MG63 (cell line): ENCODE measurements around the gene KRTAP12-1. TPM values are rescaled to one million over a fixed set of nuclear protein-coding genes. Genes with fewer than 3 reads are reported as not detected.

Experiments
- DNase-seq: peaks from one replicate; pipeline ENCODE4 v3.0.0-alpha.2; 2020
- H3K27me3 ChIP-seq: fragments of 250-450 bp; sonication (Bioruptor Pico); 2 replicates; pipeline ENCODE4 v1.5.1; 2020; ENCODE audit warnings: mild to moderate bottlenecking, moderate library complexity
- H3K36me3 ChIP-seq: fragments of 250-450 bp; sonication (Bioruptor Pico); 2 replicates; pipeline ENCODE4 v1.5.1; 2020; ENCODE audit warnings: mild to moderate bottlenecking, moderate library complexity
- H3K4me3 ChIP-seq: fragments of 250-450 bp; sonication (Bioruptor Pico); 2 replicates; pipeline ENCODE4 v1.5.1; 2020; ENCODE audit warnings: mild to moderate bottlenecking, moderate library complexity
- H3K9me3 ChIP-seq: fragments of 250-450 bp; sonication (Bioruptor Pico); 2 replicates; pipeline ENCODE4 v1.5.1; 2020; ENCODE audit warnings: mild to moderate bottlenecking, moderate library complexity
- total RNA-seq: library from RNA; depleted of rRNA; stranded (reverse); fragments of >200 nt; shearing (Covaris generic); gene quantifications from 2 replicates; pipeline ENCODE4 v1.2.3, GENCODE V29; 2014; ENCODE audit warnings: low replicate concordance

Gene KRTAP12-1
- total RNA-seq, 1 experiment from 2014 or later: not detected

GRCh38 chr21:44714905-44715304 lies 32.9 kb upstream of the KRTAP12-1 start:
- peaks cover 56% of the 10 kb centered on the region for H3K27me3 ChIP-seq
- H3K9me3 ChIP-seq: peaks cover 2% of the 10 kb centered on the region; the same call in 1 of the 2 replicates
- H3K36me3 ChIP-seq: no peaks in the 10 kb centered on the region
- H3K4me3 ChIP-seq: no peak overlapping the region
- DNase-seq: no peak

- no peak overlapping the region for H3K4me3 ChIP-seq
- H3K36me3 ChIP-seq: no peaks in the 10 kb centered on the region
- peaks cover 66% of the 10 kb centered on the region for H3K27me3 ChIP-seq
- H3K9me3 ChIP-seq: peaks cover 2% of the 10 kb centered on the region; the same call in 1 of the 2 replicates
- DNase-seq: no peak
These were observed 31.9 kb upstream of the KRTAP12-1 start for GRCh38 chr21:44713846-44714245.

GRCh38 chr21:44713130-44713529 lies 31.2 kb upstream of the KRTAP12-1 start:
- Histone ChIP-seq H3K4me3 (no peak overlapping the region), H3K27me3 (peaks cover 74% of the 10 kb centered on the region), H3K36me3 (no peaks in the 10 kb centered on the region), H3K9me3 (peaks cover 2% of the 10 kb centered on the region; the same call in 1 of the 2 replicates)
- no peak for DNase-seq

- Histone ChIP-seq H3K9me3 (peaks cover 2% of the 10 kb centered on the region; the same call in 1 of the 2 replicates), H3K4me3 (no peak overlapping the region), H3K27me3 (peaks cover 72% of the 10 kb centered on the region), H3K36me3 (no peaks in the 10 kb centered on the region)
- no peak for DNase-seq
These were observed 30.5 kb upstream of the KRTAP12-1 start for GRCh38 chr21:44712203-44713028.

- peaks cover 71% of the 10 kb centered on the region for H3K27me3 ChIP-seq
- no peak for DNase-seq
- no peaks in the 10 kb centered on the region for H3K36me3 ChIP-seq
These were observed 29.6 kb upstream of the KRTAP12-1 start, which contains the start of gene TSPEAR for GRCh38 chr21:44711327-44712202. Gene TSPEAR (minus strand): TSS chr21:44711572. CDS start chr21:44711514, 58 bp downstream.

GRCh38 chr21:44710756-44711326 lies 28.9 kb upstream of the KRTAP12-1 start:
- no peaks in the 10 kb centered on the region for H3K9me3 ChIP-seq
- H3K36me3 ChIP-seq: no peaks in the 10 kb centered on the region
- H3K27me3 ChIP-seq: peaks cover 75% of the 10 kb centered on the region
- no peak overlapping the region for H3K4me3 ChIP-seq
- DNase-seq: no peak

More at GRCh38 chr21:44711327-44712202, 29.6 kb upstream of the KRTAP12-1 start, which contains the start of gene TSPEAR:
- Histone ChIP-seq H3K9me3 (peaks cover 2% of the 10 kb centered on the region; the same call in 1 of the 2 replicates), H3K4me3 (no peak within 1 kb of the TSS)

GRCh38 chr21:44710294-44710665 lies 28.3 kb upstream of the KRTAP12-1 start:
- Histone ChIP-seq H3K27me3 (peaks cover 70% of the 10 kb centered on the region), H3K4me3 (no peak overlapping the region), H3K36me3 (no peaks in the 10 kb centered on the region), H3K9me3 (no peaks in the 10 kb centered on the region)
- no peak for DNase-seq

GRCh38 chr21:44709426-44710293 lies 27.7 kb upstream of the KRTAP12-1 start:
- no peaks in the 10 kb centered on the region for H3K36me3 ChIP-seq
- no peak for DNase-seq
- no peaks in the 10 kb centered on the region for H3K9me3 ChIP-seq
- H3K27me3 ChIP-seq: peaks cover 67% of the 10 kb centered on the region
- H3K4me3 ChIP-seq: no peak overlapping the region

GRCh38 chr21:44708866-44709425 lies 27.0 kb upstream of the KRTAP12-1 start:
- H3K27me3 ChIP-seq: peaks cover 67% of the 10 kb centered on the region
- DNase-seq: no peak
- H3K36me3 ChIP-seq: no peaks in the 10 kb centered on the region
- H3K9me3 ChIP-seq: no peaks in the 10 kb centered on the region
- no peak overlapping the region for H3K4me3 ChIP-seq

GRCh38 chr21:44708213-44708865 lies 26.4 kb upstream of the KRTAP12-1 start:
- Histone ChIP-seq H3K9me3 (no peaks in the 10 kb centered on the region), H3K4me3 (no peak overlapping the region), H3K36me3 (no peaks in the 10 kb centered on the region), H3K27me3 (peaks cover 64% of the 10 kb centered on the region)
- DNase-seq: no peak

GRCh38 chr21:44706706-44707581 lies 25.0 kb upstream of the KRTAP12-1 start:
- H3K27me3 ChIP-seq: peaks cover 51% of the 10 kb centered on the region
- no peak overlapping the region for H3K4me3 ChIP-seq
- no peak for DNase-seq
- H3K36me3 ChIP-seq: no peaks in the 10 kb centered on the region
- H3K9me3 ChIP-seq: no peaks in the 10 kb centered on the region

- peaks cover 48% of the 10 kb centered on the region for H3K27me3 ChIP-seq
- no peaks in the 10 kb centered on the region for H3K36me3 ChIP-seq
- H3K9me3 ChIP-seq: no peaks in the 10 kb centered on the region
- H3K4me3 ChIP-seq: no peak overlapping the region
- DNase-seq: no peak
These were observed 24.2 kb upstream of the KRTAP12-1 start for GRCh38 chr21:44706026-44706705.

- no peaks in the 10 kb centered on the region for H3K36me3 ChIP-seq
These were observed 22.7 kb upstream of the KRTAP12-1 start for GRCh38 chr21:44704636-44705001.

More at GRCh38 chr21:44704636-44705001, 22.7 kb upstream of the KRTAP12-1 start:
- no peak for DNase-seq
- Histone ChIP-seq H3K27me3 (peaks cover 36% of the 10 kb centered on the region), H3K9me3 (no peaks in the 10 kb centered on the region), H3K4me3 (no peak overlapping the region)
